ENCODE data around the gene TMEM144.

TMEM144 gene

GRCh38 chr4:158176776-158177175 lies 33.5 kb upstream of the TMEM144 start:
- no peak for DNase-seq (ENCODE audit: low read depth)
- H3K4me3 ChIP-seq (ENCODE audit: low read depth, low read length): no peak overlapping the region
- TF ChIP-seq, protein P1, sequence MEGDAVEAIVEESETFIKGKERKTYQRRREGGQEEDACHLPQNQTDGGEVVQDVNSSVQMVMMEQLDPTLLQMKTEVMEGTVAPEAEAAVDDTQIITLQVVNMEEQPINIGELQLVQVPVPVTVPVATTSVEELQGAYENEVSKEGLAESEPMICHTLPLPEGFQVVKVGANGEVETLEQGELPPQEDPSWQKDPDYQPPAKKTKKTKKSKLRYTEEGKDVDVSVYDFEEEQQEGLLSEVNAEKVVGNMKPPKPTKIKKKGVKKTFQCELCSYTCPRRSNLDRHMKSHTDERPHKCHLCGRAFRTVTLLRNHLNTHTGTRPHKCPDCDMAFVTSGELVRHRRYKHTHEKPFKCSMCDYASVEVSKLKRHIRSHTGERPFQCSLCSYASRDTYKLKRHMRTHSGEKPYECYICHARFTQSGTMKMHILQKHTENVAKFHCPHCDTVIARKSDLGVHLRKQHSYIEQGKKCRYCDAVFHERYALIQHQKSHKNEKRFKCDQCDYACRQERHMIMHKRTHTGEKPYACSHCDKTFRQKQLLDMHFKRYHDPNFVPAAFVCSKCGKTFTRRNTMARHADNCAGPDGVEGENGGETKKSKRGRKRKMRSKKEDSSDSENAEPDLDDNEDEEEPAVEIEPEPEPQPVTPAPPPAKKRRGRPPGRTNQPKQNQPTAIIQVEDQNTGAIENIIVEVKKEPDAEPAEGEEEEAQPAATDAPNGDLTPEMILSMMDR (IDR thresholded peaks at IDR 0.05; ENCODE audit: insufficient read depth, low read depth, low read length, missing control alignments): no peak

- TF ChIP-seq, protein P1 (IDR thresholded peaks at IDR 0.05; ENCODE audit: insufficient read depth, low read depth, low read length, missing control alignments): no peak
- H3K4me3 ChIP-seq (ENCODE audit: low read depth, low read length): no peak overlapping the region
- no peak for DNase-seq (ENCODE audit: low read depth)
Measured at GRCh38 chr4:158179465-158179864, 30.8 kb upstream of the TMEM144 start.

DNA sequence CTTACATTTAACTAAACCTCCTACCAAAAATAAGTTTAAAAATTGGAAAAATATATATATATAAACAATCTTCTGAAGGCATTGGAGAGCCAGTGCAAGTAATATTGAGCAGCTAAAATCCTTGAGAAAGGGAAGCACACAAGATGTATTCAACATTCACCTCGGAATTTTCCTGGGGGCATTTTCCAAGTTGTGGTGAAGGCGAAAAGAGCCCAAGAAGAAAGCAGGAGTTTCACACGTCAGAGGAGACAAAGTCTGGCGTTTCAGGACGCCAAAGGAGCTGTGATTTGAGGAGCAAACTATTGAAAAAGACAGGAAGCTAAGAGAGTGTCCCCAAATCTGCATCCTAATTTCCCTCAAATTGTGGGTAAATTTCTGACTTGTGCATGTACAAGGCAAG lies 28.4 kb upstream of the TMEM144 start:
- TF ChIP-seq, protein P1 (IDR thresholded peaks at IDR 0.05; ENCODE audit: insufficient read depth, low read depth, low read length, missing control alignments): no peak
- H3K4me3 ChIP-seq (ENCODE audit: low read depth, low read length): no peak overlapping the region
- no peak for DNase-seq (ENCODE audit: low read depth)

GRCh38 chr4:158182736-158183135 lies 27.6 kb upstream of the TMEM144 start:
- TF ChIP-seq, protein P1 (IDR thresholded peaks at IDR 0.05; ENCODE audit: insufficient read depth, low read depth, low read length, missing control alignments): no peak
- no peak for DNase-seq (ENCODE audit: low read depth)
- no peak overlapping the region for H3K4me3 ChIP-seq (ENCODE audit: low read depth, low read length)

DNA sequence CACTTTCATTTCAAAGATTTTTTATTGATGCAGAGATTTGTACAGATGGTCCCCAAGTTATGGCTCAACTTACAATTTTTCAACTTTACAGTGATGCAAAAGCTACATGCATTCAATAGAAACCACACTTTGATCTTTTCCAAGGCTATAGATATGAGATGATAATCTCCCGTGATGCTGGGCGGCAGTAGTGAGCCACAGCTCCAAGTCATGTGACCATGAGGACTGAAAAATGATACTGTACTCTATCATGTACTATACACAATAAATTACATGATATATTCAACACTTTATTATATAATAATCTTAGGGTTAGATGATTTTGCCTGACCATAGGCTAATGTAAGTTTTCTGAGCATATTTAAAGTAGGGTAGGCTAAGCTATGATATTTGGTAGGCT lies 23.5 kb upstream of the TMEM144 start:
- H3K4me3 ChIP-seq (ENCODE audit: low read depth, low read length): no peak overlapping the region
- DNase-seq (ENCODE audit: low read depth): no peak
- TF ChIP-seq, protein P1 (IDR thresholded peaks at IDR 0.05; ENCODE audit: insufficient read depth, low read depth, low read length, missing control alignments): no peak

DNA sequence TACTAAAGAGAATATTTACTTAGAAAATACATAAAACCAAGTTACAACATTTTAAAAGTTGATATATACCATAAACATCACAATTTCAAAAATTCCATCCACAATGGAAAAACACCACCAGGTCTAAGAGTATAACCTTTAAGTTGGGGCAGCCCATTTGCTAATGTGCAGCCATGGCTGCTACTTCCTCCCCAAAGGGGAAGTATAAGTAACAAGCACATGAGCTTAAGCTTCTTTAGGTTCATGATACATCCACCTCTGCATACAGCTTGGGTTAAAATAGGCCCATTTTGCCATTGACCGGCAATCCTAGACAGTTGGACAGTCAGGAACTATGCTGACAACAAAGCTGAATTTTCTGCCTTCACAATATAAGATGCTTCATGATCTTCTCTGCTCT lies 20.9 kb upstream of the TMEM144 start:
- DNase-seq (ENCODE audit: low read depth): no peak
- TF ChIP-seq, protein P1 (IDR thresholded peaks at IDR 0.05; ENCODE audit: insufficient read depth, low read depth, low read length, missing control alignments): no peak

DNA sequence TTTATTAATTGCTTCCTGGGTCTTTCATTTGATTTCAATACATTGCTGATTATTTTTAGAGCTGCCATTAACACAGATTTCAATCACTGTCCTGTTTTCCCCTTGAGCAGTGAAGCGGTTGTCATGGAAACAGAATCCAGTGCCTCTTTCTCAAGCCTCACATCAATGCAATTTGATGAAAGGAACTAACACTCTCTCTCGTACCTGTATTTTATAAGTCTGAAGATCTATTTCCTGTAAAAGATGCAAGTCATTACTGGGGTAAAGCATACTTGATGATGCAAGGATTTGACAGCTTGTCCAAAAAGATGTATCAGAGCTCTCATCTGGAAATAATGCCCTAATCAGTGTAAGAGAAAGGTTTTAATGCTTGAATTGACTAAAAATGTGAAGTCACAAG lies 19.6 kb upstream of the TMEM144 start:
- TF ChIP-seq, protein P1 (IDR thresholded peaks at IDR 0.05; ENCODE audit: insufficient read depth, low read depth, low read length, missing control alignments): no peak
- H3K4me3 ChIP-seq (ENCODE audit: low read depth, low read length): no peak overlapping the region
- DNase-seq (ENCODE audit: low read depth): no peak

More for the DNA sequence above, 20.9 kb upstream of the TMEM144 start:
- H3K4me3 ChIP-seq (ENCODE audit: low read depth, low read length): no peak overlapping the region
